Measurements from ENCODE around the gene MCM10. TPM values are rescaled to one million over a fixed set of nuclear protein-coding genes. Genes with fewer than 3 reads are reported as not detected.
"Not testable (repeated sequence)": the region's sequence is repeated elsewhere in the genome, so short reads cannot be mapped to it uniquely, and the experiment has no call there.

The MCM10 gene
- total RNA-seq, 4 donors from 2014 or later = 0.36 to 1.7 (median 1.2) TPM

GRCh38 chr10:13225601-13226000, 64.2 kb downstream of the MCM10 start:
- H3K36me3 ChIP-seq = no peaks in the 10 kb centered on the region
- H3K9me3 ChIP-seq = no peaks in the 10 kb centered on the region
- no peaks in the 10 kb centered on the region for H3K4me1 ChIP-seq
- H3K4me3 ChIP-seq = no peak overlapping the region
- 86% methylated on average over 8 of the region's 8 CpGs for WGBS
- DNase-seq (ENCODE audit: low spot score in 2 of 2) = no peak
- H3K27ac ChIP-seq = no peak overlapping the region
- TF ChIP-seq CTCF (IDR thresholded peaks at IDR 0.05) = no peak
- H3K27me3 ChIP-seq = no peaks in the 10 kb centered on the region

GRCh38 chr10:13227031-13227430, 65.7 kb downstream of the MCM10 start:
- TF ChIP-seq POLR2AphosphoS5 (IDR thresholded peaks at IDR 0.05) (no peak), EP300 (IDR thresholded peaks at IDR 0.05) (no peak), POLR2A (IDR thresholded peaks at IDR 0.05) (no peak), CTCF (IDR thresholded peaks at IDR 0.05) (no peak)
- no peaks in the 10 kb centered on the region for H3K9me3 ChIP-seq
- H3K4me3 ChIP-seq = no peak overlapping the region
- H3K27me3 ChIP-seq = no peaks in the 10 kb centered on the region
- H3K36me3 ChIP-seq = no peaks in the 10 kb centered on the region
- WGBS = 91% methylated on average over 5 of the region's 5 CpGs
- no peak overlapping the region for H3K27ac ChIP-seq
- no peaks in the 10 kb centered on the region for H3K4me1 ChIP-seq
- no peak for DNase-seq (ENCODE audit: low spot score in 2 of 2)

- DNase-seq (ENCODE audit: low spot score in 2 of 2) = no peak
Measured at GRCh38 chr10:13231190-13231589, 69.8 kb downstream of the MCM10 start.

GRCh38 chr10:13231808-13232207, 70.5 kb downstream of the MCM10 start:
- 75% methylated on average over 4 of the region's 6 CpGs for WGBS
- TF ChIP-seq POLR2AphosphoS5 (IDR thresholded peaks at IDR 0.05) (no peak), CTCF (IDR thresholded peaks at IDR 0.05) (no peak), EP300 (IDR thresholded peaks at IDR 0.05) (no peak), POLR2A (IDR thresholded peaks at IDR 0.05) (no peak)
- peak in 1 of 2 donors; percentile 59 for DNase-seq (ENCODE audit: low spot score in 2 of 2)

More at GRCh38 chr10:13231190-13231589, 69.8 kb downstream of the MCM10 start:
- H3K27ac ChIP-seq = no peak overlapping the region
- no peaks in the 10 kb centered on the region for H3K9me3 ChIP-seq
- H3K27me3 ChIP-seq = peaks cover 5% of the 10 kb centered on the region
- H3K36me3 ChIP-seq = no peaks in the 10 kb centered on the region
- H3K4me1 ChIP-seq = no peaks in the 10 kb centered on the region
- H3K4me3 ChIP-seq = no peak overlapping the region
- TF ChIP-seq CTCF (IDR thresholded peaks at IDR 0.05) (no peak), POLR2A (IDR thresholded peaks at IDR 0.05) (no peak), POLR2AphosphoS5 (IDR thresholded peaks at IDR 0.05) (no peak), EP300 (IDR thresholded peaks at IDR 0.05) (no peak)
- 78% methylated on average over 9 of the region's 9 CpGs for WGBS

GRCh38 chr10:13233358-13233757, 72.0 kb downstream of the MCM10 start:
- DNase-seq (ENCODE audit: low spot score in 2 of 2) = peak in 1 of 2 donors; percentile 40
- H3K27ac ChIP-seq = no peak overlapping the region
- peaks cover 5% of the 10 kb centered on the region for H3K27me3 ChIP-seq
- H3K36me3 ChIP-seq = no peaks in the 10 kb centered on the region
- 57% methylated on average over 14 of the region's 14 CpGs for WGBS
- no peak overlapping the region for H3K4me3 ChIP-seq
- no peak for TF ChIP-seq POLR2A (IDR thresholded peaks at IDR 0.05)
- no peaks in the 10 kb centered on the region for H3K4me1 ChIP-seq
- no peaks in the 10 kb centered on the region for H3K9me3 ChIP-seq

More at GRCh38 chr10:13231808-13232207, 70.5 kb downstream of the MCM10 start:
- H3K9me3 ChIP-seq = no peaks in the 10 kb centered on the region
- H3K27ac ChIP-seq = no peak overlapping the region
- H3K27me3 ChIP-seq = peaks cover 5% of the 10 kb centered on the region
- no peaks in the 10 kb centered on the region for H3K36me3 ChIP-seq
- no peak overlapping the region for H3K4me3 ChIP-seq
- no peaks in the 10 kb centered on the region for H3K4me1 ChIP-seq

GRCh38 chr10:13234172-13234571, 72.8 kb downstream of the MCM10 start, which contains the start of gene UCMA:
UCMA (minus strand) TSS chr10:13234374; CDS start chr10:13234258, 116 bp downstream.
- Histone ChIP-seq H3K27ac (no peak within 1 kb of the TSS), H3K4me3 (no peak within 1 kb of the TSS), H3K27me3 (peaks cover 5% of the 10 kb centered on the region), H3K9me3 (no peaks in the 10 kb centered on the region), H3K4me1 (no peaks in the 10 kb centered on the region), H3K36me3 (no peaks in the 10 kb centered on the region)
- peak in 1 of 2 donors; percentile 64 for DNase-seq (ENCODE audit: low spot score in 2 of 2)
- 79% methylated on average over 10 of the region's 10 CpGs for WGBS
- TF ChIP-seq POLR2AphosphoS5 (IDR thresholded peaks at IDR 0.05) (no peak), EP300 (IDR thresholded peaks at IDR 0.05) (no peak), POLR2A (IDR thresholded peaks at IDR 0.05) (no peak)

GRCh38 chr10:13234736-13235135, 73.4 kb downstream of the MCM10 start:
- H3K4me3 ChIP-seq, H3K4me1 ChIP-seq, H3K9me3 ChIP-seq, H3K27ac ChIP-seq, H3K36me3 ChIP-seq, H3K27me3 ChIP-seq: not testable (repeated sequence)
- peak in 1 of 2 donors; percentile 53 for DNase-seq (ENCODE audit: low spot score in 2 of 2)
- WGBS = 92% methylated on average over 13 of the region's 13 CpGs
